Osteoblast (primary cell): ENCODE measurements around the gene FPR3. TPM values are rescaled to one million over a fixed set of nuclear protein-coding genes. Genes with fewer than 3 reads are reported as not detected.

ENCODE experiments used
- DNase-seq: peaks from one replicate; pipeline ENCODE4 v3.0.0; 2011; ENCODE audit warnings: low spot score, mixed read lengths; ENCODE audit not compliant: insufficient read length; ENCODE audit errors: missing footprints
- H2AFZ ChIP-seq: 2 replicates; pipeline ENCODE4 v1.6.0; 2011; ENCODE audit warnings: mild to moderate bottlenecking, low read length
- H3K27ac ChIP-seq: 2 replicates; pipeline ENCODE4 v1.5.1; 2011; ENCODE audit warnings: mild to moderate bottlenecking, low read depth, low read length, moderate library complexity
- H3K27me3 ChIP-seq: 2 replicates; pipeline ENCODE4 v1.6.0; 2012; ENCODE audit warnings: mild to moderate bottlenecking, control low read depth, inconsistent platforms, low read length, moderate library complexity; ENCODE audit not compliant: insufficient read depth
- H3K36me3 ChIP-seq: 2 replicates; pipeline ENCODE4 v1.5.1; 2011; ENCODE audit warnings: mild to moderate bottlenecking, low read length, control low read depth, moderate library complexity; ENCODE audit not compliant: insufficient read depth
- H3K4me1 ChIP-seq: 2 replicates; pipeline ENCODE4 v1.5.1; 2011; ENCODE audit warnings: mild to moderate bottlenecking, low read length, control low read depth, moderate library complexity; ENCODE audit not compliant: insufficient read depth
- H3K4me2 ChIP-seq: 2 replicates; pipeline ENCODE4 v1.6.0; 2011; ENCODE audit warnings: mild to moderate bottlenecking, low read length; ENCODE audit not compliant: insufficient read depth
- H3K4me3 ChIP-seq: fragments of 200-600 bp; sonication (generic); 3 replicates; pipeline ENCODE4 v1.5.1; 2012; ENCODE audit warnings: mild to moderate bottlenecking, low read length, inconsistent platforms; ENCODE audit not compliant: insufficient read depth
- H3K79me2 ChIP-seq: 2 replicates; pipeline ENCODE4 v1.6.0; 2012; ENCODE audit warnings: mild to moderate bottlenecking, low read length, control low read depth, inconsistent platforms; ENCODE audit not compliant: insufficient read depth
- H3K9me3 ChIP-seq: 2 replicates; pipeline ENCODE4 v1.5.1; 2011; ENCODE audit warnings: low read depth, low read length, control low read depth
- H4K20me1 ChIP-seq: 2 replicates; pipeline ENCODE4 v1.6.0; 2012; ENCODE audit warnings: mild to moderate bottlenecking, low read length, control low read depth; ENCODE audit not compliant: insufficient read depth
- total RNA-seq: library from RNA; depleted of rRNA; stranded (reverse); fragments of >200 nt; gene quantifications from 2 replicates; pipeline ENCODE4 v1.2.3, GENCODE V29; 2012
- TF ChIP-seq, protein P1 (sequence below): IDR thresholded peaks from 2 replicates; pipeline ENCODE4 v1.5.1; 2011; ENCODE audit warnings: mild to moderate bottlenecking, low read depth, low read length, moderate library complexity; ENCODE audit errors: extremely low read depth

The FPR3 gene, protein sequence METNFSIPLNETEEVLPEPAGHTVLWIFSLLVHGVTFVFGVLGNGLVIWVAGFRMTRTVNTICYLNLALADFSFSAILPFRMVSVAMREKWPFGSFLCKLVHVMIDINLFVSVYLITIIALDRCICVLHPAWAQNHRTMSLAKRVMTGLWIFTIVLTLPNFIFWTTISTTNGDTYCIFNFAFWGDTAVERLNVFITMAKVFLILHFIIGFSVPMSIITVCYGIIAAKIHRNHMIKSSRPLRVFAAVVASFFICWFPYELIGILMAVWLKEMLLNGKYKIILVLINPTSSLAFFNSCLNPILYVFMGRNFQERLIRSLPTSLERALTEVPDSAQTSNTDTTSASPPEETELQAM
- 0.59 and 1.1 TPM in 2 replicates for total RNA-seq

DNA sequence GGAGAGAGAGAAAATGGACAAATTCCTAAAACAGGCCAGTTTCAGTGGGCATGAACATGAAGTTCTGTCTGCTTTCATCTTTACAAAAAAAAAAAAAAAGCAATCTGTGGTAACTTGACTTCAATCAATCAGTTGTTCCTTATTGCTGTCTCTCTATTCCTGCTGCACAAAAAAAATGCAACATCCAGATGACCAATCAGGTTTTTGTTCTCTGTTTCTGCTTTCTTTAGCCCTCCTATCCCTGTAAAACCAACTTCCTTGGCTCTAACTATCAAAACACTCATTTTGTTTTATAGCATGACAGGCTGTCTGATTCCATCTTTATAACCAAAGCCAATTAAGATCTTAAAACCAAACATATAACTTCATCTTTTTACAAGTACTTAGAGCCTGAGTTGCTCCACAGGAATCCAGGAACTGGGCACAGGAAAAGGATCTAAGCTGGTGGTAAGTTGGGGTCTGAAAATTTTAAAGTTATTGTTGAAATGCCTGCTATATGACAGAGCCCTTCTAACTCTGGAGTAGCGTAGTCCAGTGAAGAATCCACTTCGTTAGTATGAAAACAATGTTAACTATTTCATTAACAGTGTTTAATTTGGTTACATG, at the start of gene FPR3:
FPR3 (plus strand) TSS at position 273 of the 606 bp plus-strand sequence. CDS start 28,592 bp downstream, outside the sequence.
- Histone ChIP-seq H3K27me3 (no peaks in the 10 kb centered on the region), H2AFZ (no peak within 1 kb of the TSS), H3K9me3 (no peaks in the 10 kb centered on the region), H3K27ac (no peak within 1 kb of the TSS), H3K79me2 (no peaks in the 10 kb centered on the region), H3K4me3 (no peak within 1 kb of the TSS), H4K20me1 (no peaks in the 10 kb centered on the region), H3K4me1 (peaks cover 10% of the 10 kb centered on the region), H3K36me3 (no peaks in the 10 kb centered on the region), H3K4me2 (no peak within 1 kb of the TSS)
- no peak for DNase-seq
- TF ChIP-seq, protein P1, sequence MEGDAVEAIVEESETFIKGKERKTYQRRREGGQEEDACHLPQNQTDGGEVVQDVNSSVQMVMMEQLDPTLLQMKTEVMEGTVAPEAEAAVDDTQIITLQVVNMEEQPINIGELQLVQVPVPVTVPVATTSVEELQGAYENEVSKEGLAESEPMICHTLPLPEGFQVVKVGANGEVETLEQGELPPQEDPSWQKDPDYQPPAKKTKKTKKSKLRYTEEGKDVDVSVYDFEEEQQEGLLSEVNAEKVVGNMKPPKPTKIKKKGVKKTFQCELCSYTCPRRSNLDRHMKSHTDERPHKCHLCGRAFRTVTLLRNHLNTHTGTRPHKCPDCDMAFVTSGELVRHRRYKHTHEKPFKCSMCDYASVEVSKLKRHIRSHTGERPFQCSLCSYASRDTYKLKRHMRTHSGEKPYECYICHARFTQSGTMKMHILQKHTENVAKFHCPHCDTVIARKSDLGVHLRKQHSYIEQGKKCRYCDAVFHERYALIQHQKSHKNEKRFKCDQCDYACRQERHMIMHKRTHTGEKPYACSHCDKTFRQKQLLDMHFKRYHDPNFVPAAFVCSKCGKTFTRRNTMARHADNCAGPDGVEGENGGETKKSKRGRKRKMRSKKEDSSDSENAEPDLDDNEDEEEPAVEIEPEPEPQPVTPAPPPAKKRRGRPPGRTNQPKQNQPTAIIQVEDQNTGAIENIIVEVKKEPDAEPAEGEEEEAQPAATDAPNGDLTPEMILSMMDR, result no peak

DNA sequence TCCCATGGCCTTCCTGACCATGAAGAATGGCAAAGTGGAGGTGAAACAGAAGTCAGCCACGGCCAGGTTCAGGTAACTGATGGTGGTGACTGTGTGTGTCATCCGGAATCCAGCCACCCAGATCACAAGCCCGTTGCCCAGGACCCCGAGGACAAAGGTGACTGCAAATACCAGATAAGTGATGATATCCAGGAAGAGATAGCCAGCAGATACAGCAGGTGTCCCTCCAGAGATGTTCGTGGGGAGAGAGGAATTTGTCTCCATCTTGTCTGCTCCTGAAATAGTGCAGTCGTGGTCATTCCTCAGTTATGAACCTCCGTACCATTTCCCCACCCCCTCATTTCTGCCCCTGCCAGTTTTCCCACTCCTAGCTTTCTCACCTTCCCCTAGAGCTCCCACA, 48.2 kb upstream of the FPR3 start:
- no peaks in the 10 kb centered on the region for H3K79me2 ChIP-seq
- no peak overlapping the region for H3K4me3 ChIP-seq
- no peak overlapping the region for H2AFZ ChIP-seq
- no peak overlapping the region for H3K27ac ChIP-seq
- H3K4me1 ChIP-seq, result peaks cover 36% of the 10 kb centered on the region
- H3K27me3 ChIP-seq, result no peaks in the 10 kb centered on the region
- no peaks in the 10 kb centered on the region for H3K9me3 ChIP-seq
- H4K20me1 ChIP-seq, result no peaks in the 10 kb centered on the region
- no peaks in the 10 kb centered on the region for H3K36me3 ChIP-seq
- no peak for DNase-seq
- H3K4me2 ChIP-seq, result no peak overlapping the region
- TF ChIP-seq, protein P1, result no peak

DNA sequence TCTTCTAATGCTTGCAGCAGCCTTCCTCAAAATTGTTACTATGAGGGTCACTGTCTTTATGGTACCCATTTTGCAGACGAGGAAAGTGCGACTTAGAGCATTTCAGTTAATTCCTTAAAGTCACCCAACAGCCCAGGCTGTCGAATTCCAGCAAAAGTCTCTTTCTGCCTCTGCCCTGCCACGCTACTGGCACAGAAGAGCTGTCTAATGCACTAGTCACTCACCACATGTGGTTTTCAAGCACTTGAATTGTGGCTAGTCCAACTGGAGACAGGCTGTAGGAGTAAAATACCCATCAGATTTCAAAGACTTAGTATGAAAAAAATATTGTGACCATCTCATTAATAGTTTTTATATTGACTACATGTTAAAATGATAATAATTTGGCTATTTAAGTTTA, 45.0 kb upstream of the FPR3 start:
- peak; percentile 84 for DNase-seq
- Histone ChIP-seq H3K27me3 (no peaks in the 10 kb centered on the region), H3K4me2 (peak overlapping the region; percentile 8), H2AFZ (no peak overlapping the region), H3K79me2 (no peaks in the 10 kb centered on the region), H3K27ac (peak overlapping the region; percentile 62), H3K4me3 (no peak overlapping the region), H3K4me1 (peaks cover 22% of the 10 kb centered on the region), H3K36me3 (no peaks in the 10 kb centered on the region), H4K20me1 (no peaks in the 10 kb centered on the region), H3K9me3 (no peaks in the 10 kb centered on the region)
- TF ChIP-seq, protein P1, result no peak

DNA sequence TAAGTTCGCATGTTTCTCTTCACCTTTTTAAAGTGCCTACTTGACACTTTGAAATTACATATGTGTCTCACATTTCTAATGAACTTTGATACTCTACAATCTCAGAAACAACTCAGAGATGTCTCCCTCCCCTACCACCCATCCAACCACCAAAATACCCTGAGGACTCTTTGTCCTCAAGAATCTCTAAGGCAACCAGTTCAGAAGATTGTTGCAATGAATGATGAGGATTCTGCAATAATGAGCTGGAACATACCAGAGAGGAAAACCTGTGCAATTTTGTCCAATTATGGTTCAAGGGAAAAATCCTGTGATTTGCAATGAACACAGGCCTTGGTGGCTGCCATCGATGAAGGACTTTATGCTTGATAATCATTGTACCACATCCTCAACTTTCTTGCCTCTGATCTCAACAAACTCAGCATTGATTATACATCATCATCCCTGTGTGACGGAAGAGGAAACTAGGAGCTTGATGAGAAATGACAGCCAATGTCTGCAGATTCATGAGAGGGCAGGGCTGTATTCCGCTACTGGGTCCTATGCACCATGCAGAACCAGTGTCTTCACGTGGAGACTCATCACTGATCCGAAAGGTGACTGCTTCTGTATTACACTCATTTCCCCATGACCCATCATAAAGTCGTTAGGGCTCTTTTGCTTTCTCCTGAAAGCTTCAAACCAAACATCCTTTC, 44.4 kb upstream of the FPR3 start:
- Histone ChIP-seq H3K4me2 (peak overlapping the region; percentile 8), H3K4me3 (no peak overlapping the region), H3K27ac (peak overlapping the region; percentile 62), H2AFZ (no peak overlapping the region), H4K20me1 (no peaks in the 10 kb centered on the region), H3K36me3 (no peaks in the 10 kb centered on the region), H3K79me2 (no peaks in the 10 kb centered on the region), H3K9me3 (no peaks in the 10 kb centered on the region), H3K4me1 (peaks cover 22% of the 10 kb centered on the region), H3K27me3 (no peaks in the 10 kb centered on the region)
- no peak for DNase-seq
- TF ChIP-seq, protein P1, result no peak
